MM.1S (cell line): ENCODE data around the gene ZFAND6.

Experiments used
- EZH2 ChIP-seq: fragments of 300-600 bp; sonication (generic); optimal IDR thresholded peaks from 2 replicates; pipeline ENCODE3; 2017; ENCODE audit warnings: low read depth, mild to moderate bottlenecking, antibody characterized with exemption, low read length, mixed read lengths
- EZH2phosphoT487 ChIP-seq: fragments of 300-600 bp; sonication (generic); IDR thresholded peaks from 2 replicates; pipeline ENCODE4 v1.6.1; 2018; ENCODE audit warnings: antibody characterized with exemption, low read length
- TF ChIP-seq, protein P1 (sequence below): fragments of 300-600 bp; sonication (generic); IDR thresholded peaks from 2 replicates; pipeline ENCODE4 v1.5.1; 2016; ENCODE audit warnings: antibody characterized with exemption, low read length, mixed read lengths

- TF ChIP-seq, protein P1, sequence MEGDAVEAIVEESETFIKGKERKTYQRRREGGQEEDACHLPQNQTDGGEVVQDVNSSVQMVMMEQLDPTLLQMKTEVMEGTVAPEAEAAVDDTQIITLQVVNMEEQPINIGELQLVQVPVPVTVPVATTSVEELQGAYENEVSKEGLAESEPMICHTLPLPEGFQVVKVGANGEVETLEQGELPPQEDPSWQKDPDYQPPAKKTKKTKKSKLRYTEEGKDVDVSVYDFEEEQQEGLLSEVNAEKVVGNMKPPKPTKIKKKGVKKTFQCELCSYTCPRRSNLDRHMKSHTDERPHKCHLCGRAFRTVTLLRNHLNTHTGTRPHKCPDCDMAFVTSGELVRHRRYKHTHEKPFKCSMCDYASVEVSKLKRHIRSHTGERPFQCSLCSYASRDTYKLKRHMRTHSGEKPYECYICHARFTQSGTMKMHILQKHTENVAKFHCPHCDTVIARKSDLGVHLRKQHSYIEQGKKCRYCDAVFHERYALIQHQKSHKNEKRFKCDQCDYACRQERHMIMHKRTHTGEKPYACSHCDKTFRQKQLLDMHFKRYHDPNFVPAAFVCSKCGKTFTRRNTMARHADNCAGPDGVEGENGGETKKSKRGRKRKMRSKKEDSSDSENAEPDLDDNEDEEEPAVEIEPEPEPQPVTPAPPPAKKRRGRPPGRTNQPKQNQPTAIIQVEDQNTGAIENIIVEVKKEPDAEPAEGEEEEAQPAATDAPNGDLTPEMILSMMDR = no peak
- TF ChIP-seq EZH2 = no peak
- TF ChIP-seq EZH2phosphoT487 = no peak
Observed at GRCh38 chr15:80179025-80179759, 119.7 kb downstream of the ZFAND6 start.
